WI38 (cell line): ENCODE data around the gene PPP3R2.

ENCODE experiments used
- H3K4me3 ChIP-seq: 2 replicates; pipeline ENCODE4 v1.5.1; 2011; ENCODE audit warnings: low read depth, mild to moderate bottlenecking, control low read depth, low read length
- CTCF ChIP-seq: IDR thresholded peaks from 2 replicates; pipeline ENCODE4 v1.5.1; 2012; ENCODE audit warnings: low read depth, mild to moderate bottlenecking, control low read depth, low read length

The PPP3R2 gene

GRCh38 chr9:101594796-101595195, at the start of gene PPP3R2:
Gene PPP3R2, minus strand, starts transcription at chr9:101594969. Its CDS starts 48 bp downstream, at chr9:101594921.
- no peak for TF ChIP-seq CTCF
- no peak within 1 kb of the TSS for H3K4me3 ChIP-seq

GRCh38 chr9:101639785-101640665, 45.3 kb upstream of the PPP3R2 start:
- no peak for TF ChIP-seq CTCF
- no peak overlapping the region for H3K4me3 ChIP-seq

GRCh38 chr9:101639311-101639710, 44.5 kb upstream of the PPP3R2 start:
- H3K4me3 ChIP-seq = no peak overlapping the region
- no peak for TF ChIP-seq CTCF

- no peak overlapping the region for H3K4me3 ChIP-seq
- no peak for TF ChIP-seq CTCF
Observed at GRCh38 chr9:101636247-101636646, 41.5 kb upstream of the PPP3R2 start.

GRCh38 chr9:101635473-101635872, 40.7 kb upstream of the PPP3R2 start:
- no peak overlapping the region for H3K4me3 ChIP-seq
- TF ChIP-seq CTCF = no peak

- TF ChIP-seq CTCF = no peak
- no peak overlapping the region for H3K4me3 ChIP-seq
Observed at GRCh38 chr9:101634741-101635409, 40.1 kb upstream of the PPP3R2 start.

GRCh38 chr9:101632611-101633010, 37.8 kb upstream of the PPP3R2 start:
- no peak for TF ChIP-seq CTCF
- no peak overlapping the region for H3K4me3 ChIP-seq
